HCT116 (cell line): ENCODE measurements around the gene PDIA2.

Experiments used
- ZNF274 ChIP-seq: fragments of 200-500 bp; sonication (Bioruptor generic); IDR thresholded peaks from 2 replicates; pipeline ENCODE4 v1.6.1; 2014; ENCODE audit warnings: mild to moderate bottlenecking, low read depth, low read length, inconsistent platforms
- TF ChIP-seq, protein P1 (sequence below): IDR thresholded peaks from 2 replicates; pipeline ENCODE4 v1.6.1; 2012; ENCODE audit warnings: low read depth

GRCh38 chr16:243348-243747 is 39.6 kb upstream of the PDIA2 start:
- TF ChIP-seq, protein P1, sequence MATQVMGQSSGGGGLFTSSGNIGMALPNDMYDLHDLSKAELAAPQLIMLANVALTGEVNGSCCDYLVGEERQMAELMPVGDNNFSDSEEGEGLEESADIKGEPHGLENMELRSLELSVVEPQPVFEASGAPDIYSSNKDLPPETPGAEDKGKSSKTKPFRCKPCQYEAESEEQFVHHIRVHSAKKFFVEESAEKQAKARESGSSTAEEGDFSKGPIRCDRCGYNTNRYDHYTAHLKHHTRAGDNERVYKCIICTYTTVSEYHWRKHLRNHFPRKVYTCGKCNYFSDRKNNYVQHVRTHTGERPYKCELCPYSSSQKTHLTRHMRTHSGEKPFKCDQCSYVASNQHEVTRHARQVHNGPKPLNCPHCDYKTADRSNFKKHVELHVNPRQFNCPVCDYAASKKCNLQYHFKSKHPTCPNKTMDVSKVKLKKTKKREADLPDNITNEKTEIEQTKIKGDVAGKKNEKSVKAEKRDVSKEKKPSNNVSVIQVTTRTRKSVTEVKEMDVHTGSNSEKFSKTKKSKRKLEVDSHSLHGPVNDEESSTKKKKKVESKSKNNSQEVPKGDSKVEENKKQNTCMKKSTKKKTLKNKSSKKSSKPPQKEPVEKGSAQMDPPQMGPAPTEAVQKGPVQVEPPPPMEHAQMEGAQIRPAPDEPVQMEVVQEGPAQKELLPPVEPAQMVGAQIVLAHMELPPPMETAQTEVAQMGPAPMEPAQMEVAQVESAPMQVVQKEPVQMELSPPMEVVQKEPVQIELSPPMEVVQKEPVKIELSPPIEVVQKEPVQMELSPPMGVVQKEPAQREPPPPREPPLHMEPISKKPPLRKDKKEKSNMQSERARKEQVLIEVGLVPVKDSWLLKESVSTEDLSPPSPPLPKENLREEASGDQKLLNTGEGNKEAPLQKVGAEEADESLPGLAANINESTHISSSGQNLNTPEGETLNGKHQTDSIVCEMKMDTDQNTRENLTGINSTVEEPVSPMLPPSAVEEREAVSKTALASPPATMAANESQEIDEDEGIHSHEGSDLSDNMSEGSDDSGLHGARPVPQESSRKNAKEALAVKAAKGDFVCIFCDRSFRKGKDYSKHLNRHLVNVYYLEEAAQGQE: no peak
- no peak for TF ChIP-seq ZNF274
